ENCODE measurements around the gene VDR. TPM values are rescaled to one million over a fixed set of nuclear protein-coding genes. Genes with fewer than 3 reads are reported as not detected.

VDR gene
- polyA plus RNA-seq, 1 donor from 2014 or later, result not detected

- Histone ChIP-seq H3F3A (ENCODE audit: insufficient read depth, low read length, poor library complexity, severe bottlenecking) (no peaks in the 10 kb centered on the region), H3K9me2 (ENCODE audit: insufficient read depth, low read length) (no peaks in the 10 kb centered on the region), H3K4me3 (ENCODE audit: low read length) (no peak overlapping the region), H2AFZ (ENCODE audit: low read depth, low read length) (no peak overlapping the region), H3K36me3 (ENCODE audit: insufficient read depth, low read length) (no peaks in the 10 kb centered on the region), H3K9me3 (ENCODE audit: low read length) (no peaks in the 10 kb centered on the region), H3K9ac (ENCODE audit: low read length) (no peak overlapping the region), H3K27ac (ENCODE audit: low read length) (no peak overlapping the region), H3K79me2 (replicated peaks; ENCODE audit: insufficient read depth, low read length) (no peaks in the 10 kb centered on the region), H4K20me1 (ENCODE audit: insufficient read depth) (no peaks in the 10 kb centered on the region), H3K4me2 (ENCODE audit: low read length) (no peak overlapping the region), H3K27me3 (ENCODE audit: insufficient read depth, low read depth, low read length) (no peaks in the 10 kb centered on the region)
- TF ChIP-seq POLR2AphosphoS5 (IDR thresholded peaks at IDR 0.05), result no peak
- no peak for TF ChIP-seq RAD21 (conservative IDR thresholded peaks at IDR 0.05)
- TF ChIP-seq MXI1 (conservative IDR thresholded peaks at IDR 0.05; ENCODE audit: poor library complexity, severe bottlenecking), result no peak
- TF ChIP-seq, protein P1, sequence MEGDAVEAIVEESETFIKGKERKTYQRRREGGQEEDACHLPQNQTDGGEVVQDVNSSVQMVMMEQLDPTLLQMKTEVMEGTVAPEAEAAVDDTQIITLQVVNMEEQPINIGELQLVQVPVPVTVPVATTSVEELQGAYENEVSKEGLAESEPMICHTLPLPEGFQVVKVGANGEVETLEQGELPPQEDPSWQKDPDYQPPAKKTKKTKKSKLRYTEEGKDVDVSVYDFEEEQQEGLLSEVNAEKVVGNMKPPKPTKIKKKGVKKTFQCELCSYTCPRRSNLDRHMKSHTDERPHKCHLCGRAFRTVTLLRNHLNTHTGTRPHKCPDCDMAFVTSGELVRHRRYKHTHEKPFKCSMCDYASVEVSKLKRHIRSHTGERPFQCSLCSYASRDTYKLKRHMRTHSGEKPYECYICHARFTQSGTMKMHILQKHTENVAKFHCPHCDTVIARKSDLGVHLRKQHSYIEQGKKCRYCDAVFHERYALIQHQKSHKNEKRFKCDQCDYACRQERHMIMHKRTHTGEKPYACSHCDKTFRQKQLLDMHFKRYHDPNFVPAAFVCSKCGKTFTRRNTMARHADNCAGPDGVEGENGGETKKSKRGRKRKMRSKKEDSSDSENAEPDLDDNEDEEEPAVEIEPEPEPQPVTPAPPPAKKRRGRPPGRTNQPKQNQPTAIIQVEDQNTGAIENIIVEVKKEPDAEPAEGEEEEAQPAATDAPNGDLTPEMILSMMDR (IDR thresholded peaks at IDR 0.05; ENCODE audit: poor library complexity, severe bottlenecking), result no peak
- no peak for TF ChIP-seq TAF1 (IDR thresholded peaks at IDR 0.05; ENCODE audit: low read depth)
- TF ChIP-seq, protein P2, sequence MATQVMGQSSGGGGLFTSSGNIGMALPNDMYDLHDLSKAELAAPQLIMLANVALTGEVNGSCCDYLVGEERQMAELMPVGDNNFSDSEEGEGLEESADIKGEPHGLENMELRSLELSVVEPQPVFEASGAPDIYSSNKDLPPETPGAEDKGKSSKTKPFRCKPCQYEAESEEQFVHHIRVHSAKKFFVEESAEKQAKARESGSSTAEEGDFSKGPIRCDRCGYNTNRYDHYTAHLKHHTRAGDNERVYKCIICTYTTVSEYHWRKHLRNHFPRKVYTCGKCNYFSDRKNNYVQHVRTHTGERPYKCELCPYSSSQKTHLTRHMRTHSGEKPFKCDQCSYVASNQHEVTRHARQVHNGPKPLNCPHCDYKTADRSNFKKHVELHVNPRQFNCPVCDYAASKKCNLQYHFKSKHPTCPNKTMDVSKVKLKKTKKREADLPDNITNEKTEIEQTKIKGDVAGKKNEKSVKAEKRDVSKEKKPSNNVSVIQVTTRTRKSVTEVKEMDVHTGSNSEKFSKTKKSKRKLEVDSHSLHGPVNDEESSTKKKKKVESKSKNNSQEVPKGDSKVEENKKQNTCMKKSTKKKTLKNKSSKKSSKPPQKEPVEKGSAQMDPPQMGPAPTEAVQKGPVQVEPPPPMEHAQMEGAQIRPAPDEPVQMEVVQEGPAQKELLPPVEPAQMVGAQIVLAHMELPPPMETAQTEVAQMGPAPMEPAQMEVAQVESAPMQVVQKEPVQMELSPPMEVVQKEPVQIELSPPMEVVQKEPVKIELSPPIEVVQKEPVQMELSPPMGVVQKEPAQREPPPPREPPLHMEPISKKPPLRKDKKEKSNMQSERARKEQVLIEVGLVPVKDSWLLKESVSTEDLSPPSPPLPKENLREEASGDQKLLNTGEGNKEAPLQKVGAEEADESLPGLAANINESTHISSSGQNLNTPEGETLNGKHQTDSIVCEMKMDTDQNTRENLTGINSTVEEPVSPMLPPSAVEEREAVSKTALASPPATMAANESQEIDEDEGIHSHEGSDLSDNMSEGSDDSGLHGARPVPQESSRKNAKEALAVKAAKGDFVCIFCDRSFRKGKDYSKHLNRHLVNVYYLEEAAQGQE (IDR thresholded peaks at IDR 0.05; ENCODE audit: borderline replicate concordance), result no peak
- TF ChIP-seq EP300 (conservative IDR thresholded peaks at IDR 0.05; ENCODE audit: poor library complexity, severe bottlenecking), result no peak
- no peak for TF ChIP-seq EZH2 (IDR thresholded peaks at IDR 0.05; ENCODE audit: borderline replicate concordance, insufficient read depth, low read length, poor library complexity, severe bottlenecking)
- TF ChIP-seq SMC3 (conservative IDR thresholded peaks at IDR 0.05; ENCODE audit: poor library complexity), result no peak
These were observed 42.5 kb upstream of the VDR start for GRCh38 chr12:47947341-47947740.

DNA sequence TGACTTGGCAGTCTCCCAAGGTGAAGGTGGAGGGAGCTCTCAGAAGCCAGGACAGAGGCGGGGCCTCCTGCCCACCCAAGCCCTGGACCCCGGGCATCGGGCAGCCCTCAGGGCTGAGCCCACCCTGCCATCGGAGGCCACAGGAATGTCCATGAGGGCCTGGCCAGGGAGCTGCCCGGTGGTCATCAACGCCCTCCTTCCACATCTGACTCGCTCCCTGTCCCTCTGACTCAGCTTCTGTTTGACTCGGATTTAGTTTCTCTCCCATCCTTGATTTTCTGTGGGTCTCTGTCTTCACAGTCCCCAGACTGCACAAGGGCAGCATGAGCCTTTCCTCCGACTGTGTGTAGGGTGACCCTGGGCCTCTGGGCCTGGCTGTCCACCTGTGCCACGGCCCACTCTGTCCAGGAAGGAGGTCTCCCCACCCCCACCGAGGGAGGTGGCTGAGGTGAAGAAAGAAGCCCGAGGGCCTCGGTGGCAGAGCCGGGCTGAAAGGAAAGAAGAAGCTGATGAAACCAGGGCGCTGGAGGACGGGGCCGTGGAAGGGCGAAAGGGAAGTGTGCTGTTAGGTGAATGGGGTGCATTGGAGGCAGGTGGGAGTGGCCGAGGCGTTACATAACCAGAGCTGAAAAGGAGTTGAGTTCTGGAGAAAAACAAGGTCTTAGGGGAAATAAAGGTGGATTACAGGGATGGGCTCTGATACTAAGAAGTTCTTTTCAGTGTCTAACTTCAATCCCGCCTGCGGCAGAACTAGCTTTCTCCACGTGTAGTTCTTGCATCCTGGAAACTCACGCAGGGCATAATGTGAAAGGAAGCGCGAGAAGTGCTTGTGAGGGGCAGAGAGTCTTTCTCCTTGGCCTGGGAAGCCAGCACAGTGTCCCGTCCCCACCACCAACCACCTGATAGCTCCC, 41.9 kb upstream of the VDR start:
- H3K4me2 ChIP-seq (ENCODE audit: low read length), result no peak overlapping the region
- no peak overlapping the region for H3K27ac ChIP-seq (ENCODE audit: low read length)
- H3K9me3 ChIP-seq (ENCODE audit: low read length), result no peaks in the 10 kb centered on the region
- no peak overlapping the region for H3K4me3 ChIP-seq (ENCODE audit: low read length)
- H3K9me2 ChIP-seq (ENCODE audit: insufficient read depth, low read length), result no peaks in the 10 kb centered on the region
- H2AFZ ChIP-seq (ENCODE audit: low read depth, low read length), result no peak overlapping the region
- H3K27me3 ChIP-seq (ENCODE audit: insufficient read depth, low read depth, low read length), result no peaks in the 10 kb centered on the region
- H4K20me1 ChIP-seq (ENCODE audit: insufficient read depth), result no peaks in the 10 kb centered on the region
- TF ChIP-seq POLR2AphosphoS5 (IDR thresholded peaks at IDR 0.05) (no peak), SMC3 (conservative IDR thresholded peaks at IDR 0.05; ENCODE audit: poor library complexity) (no peak), EP300 (conservative IDR thresholded peaks at IDR 0.05; ENCODE audit: poor library complexity, severe bottlenecking) (no peak), MXI1 (conservative IDR thresholded peaks at IDR 0.05; ENCODE audit: poor library complexity, severe bottlenecking) (no peak), EZH2 (IDR thresholded peaks at IDR 0.05; ENCODE audit: borderline replicate concordance, insufficient read depth, low read length, poor library complexity, severe bottlenecking) (no peak), TAF1 (IDR thresholded peaks at IDR 0.05; ENCODE audit: low read depth) (no peak), RAD21 (conservative IDR thresholded peaks at IDR 0.05) (no peak)
- TF ChIP-seq, protein P2 (IDR thresholded peaks at IDR 0.05; ENCODE audit: borderline replicate concordance), result no peak
- TF ChIP-seq, protein P1 (IDR thresholded peaks at IDR 0.05; ENCODE audit: poor library complexity, severe bottlenecking), result no peak
- H3K79me2 ChIP-seq (replicated peaks; ENCODE audit: insufficient read depth, low read length), result no peaks in the 10 kb centered on the region
- no peaks in the 10 kb centered on the region for H3F3A ChIP-seq (ENCODE audit: insufficient read depth, low read length, poor library complexity, severe bottlenecking)
- H3K36me3 ChIP-seq (ENCODE audit: insufficient read depth, low read length), result no peaks in the 10 kb centered on the region
- no peak overlapping the region for H3K9ac ChIP-seq (ENCODE audit: low read length)
